ENCODE measurements around the gene GGA2. TPM values are rescaled to one million over a fixed set of nuclear protein-coding genes. Genes with fewer than 3 reads are reported as not detected.
"Not testable (repeated sequence)": the region's sequence is repeated elsewhere in the genome, so short reads cannot be mapped to it uniquely, and the experiment has no call there.

The GGA2 gene
- total RNA-seq, 4 donors from 2014 or later, result 36.5 to 50.5 (median 41.5) TPM

- WGBS, 2 donors (ENCODE audit: low coverage in 1 of 2), result 81 to 82% methylated on average over 4 to 7 of the region's 7 CpGs
- no peak overlapping the region for H3K27ac ChIP-seq
Measured at GRCh38 chr16:23514381-23515152, 4.3 kb upstream of the GGA2 start.

GRCh38 chr16:23512168-23512695 is 1.9 kb upstream of the GGA2 start:
- Histone ChIP-seq H3K27ac (no peak overlapping the region), H3K4me3 (no peak overlapping the region), H3K36me3 (peaks cover 0 to 12% of the 10 kb centered on the region in 2 donors), H3K4me1 (peaks cover 0 to 30% (median 8%) of the 10 kb centered on the region in 3 donors), H3K27me3 (no peaks in the 10 kb centered on the region), H3K9me3 (no peaks in the 10 kb centered on the region)
- TF ChIP-seq POLR2A (IDR thresholded peaks at IDR 0.05), result no peak
- TF ChIP-seq EP300 (IDR thresholded peaks at IDR 0.05), result no peak
- TF ChIP-seq, protein P1, sequence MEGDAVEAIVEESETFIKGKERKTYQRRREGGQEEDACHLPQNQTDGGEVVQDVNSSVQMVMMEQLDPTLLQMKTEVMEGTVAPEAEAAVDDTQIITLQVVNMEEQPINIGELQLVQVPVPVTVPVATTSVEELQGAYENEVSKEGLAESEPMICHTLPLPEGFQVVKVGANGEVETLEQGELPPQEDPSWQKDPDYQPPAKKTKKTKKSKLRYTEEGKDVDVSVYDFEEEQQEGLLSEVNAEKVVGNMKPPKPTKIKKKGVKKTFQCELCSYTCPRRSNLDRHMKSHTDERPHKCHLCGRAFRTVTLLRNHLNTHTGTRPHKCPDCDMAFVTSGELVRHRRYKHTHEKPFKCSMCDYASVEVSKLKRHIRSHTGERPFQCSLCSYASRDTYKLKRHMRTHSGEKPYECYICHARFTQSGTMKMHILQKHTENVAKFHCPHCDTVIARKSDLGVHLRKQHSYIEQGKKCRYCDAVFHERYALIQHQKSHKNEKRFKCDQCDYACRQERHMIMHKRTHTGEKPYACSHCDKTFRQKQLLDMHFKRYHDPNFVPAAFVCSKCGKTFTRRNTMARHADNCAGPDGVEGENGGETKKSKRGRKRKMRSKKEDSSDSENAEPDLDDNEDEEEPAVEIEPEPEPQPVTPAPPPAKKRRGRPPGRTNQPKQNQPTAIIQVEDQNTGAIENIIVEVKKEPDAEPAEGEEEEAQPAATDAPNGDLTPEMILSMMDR (IDR thresholded peaks at IDR 0.05), result no peak
- no peak for TF ChIP-seq POLR2AphosphoS5 (IDR thresholded peaks at IDR 0.05)
- ATAC-seq, result no peak
- WGBS, 2 donors (ENCODE audit: low coverage in 1 of 2), result 94 to 95% methylated on average over 2 to 3 of the region's 4 CpGs

More at GRCh38 chr16:23514381-23515152, 4.3 kb upstream of the GGA2 start:
- H3K4me3 ChIP-seq, result no peak overlapping the region
- H3K27me3 ChIP-seq, result no peaks in the 10 kb centered on the region
- H3K36me3 ChIP-seq, result peaks cover 0 to 18% of the 10 kb centered on the region in 2 donors
- H3K9me3 ChIP-seq, result no peaks in the 10 kb centered on the region
- no peak for TF ChIP-seq POLR2A (IDR thresholded peaks at IDR 0.05)
- TF ChIP-seq EP300 (IDR thresholded peaks at IDR 0.05), result no peak
- TF ChIP-seq, protein P1 (IDR thresholded peaks at IDR 0.05), result no peak
- TF ChIP-seq POLR2AphosphoS5 (IDR thresholded peaks at IDR 0.05), result no peak
- ATAC-seq, result no peak
- H3K4me1 ChIP-seq, result peaks cover 0 to 8% (median 0%) of the 10 kb centered on the region in 3 donors

DNA sequence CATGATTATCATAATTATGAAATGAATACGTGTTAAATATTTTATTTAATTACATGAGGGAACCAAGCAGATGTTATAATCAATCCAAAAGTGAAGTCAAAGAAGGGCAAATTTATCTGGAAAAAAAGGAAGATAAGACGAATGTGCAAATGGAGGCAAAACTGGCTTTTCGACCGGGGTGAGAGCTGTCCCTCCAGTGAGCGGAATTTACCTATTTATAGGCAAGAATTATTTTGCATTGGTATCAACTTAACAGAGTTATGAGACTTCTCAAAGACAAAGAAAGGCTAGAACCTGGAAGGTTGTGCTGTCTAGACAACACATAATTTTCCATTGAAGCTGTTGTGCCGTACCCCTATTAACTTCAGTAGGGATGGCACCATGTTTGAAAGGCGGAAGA is 1.4 kb upstream of the GGA2 start:
- Histone ChIP-seq H3K27ac (no peak overlapping the region), H3K4me3 (no peak overlapping the region), H3K9me3 (no peaks in the 10 kb centered on the region), H3K4me1 (peaks cover 0 to 35% (median 9%) of the 10 kb centered on the region in 3 donors), H3K36me3 (peaks cover 0 to 12% of the 10 kb centered on the region in 2 donors), H3K27me3 (no peaks in the 10 kb centered on the region)
- WGBS, 2 donors (ENCODE audit: low coverage in 1 of 2), result 93% methylated on average over 7 of the region's 7 CpGs
- no peak for TF ChIP-seq POLR2AphosphoS5 (IDR thresholded peaks at IDR 0.05)
- TF ChIP-seq, protein P1 (IDR thresholded peaks at IDR 0.05), result no peak
- TF ChIP-seq POLR2A (IDR thresholded peaks at IDR 0.05), result no peak
- no peak for TF ChIP-seq EP300 (IDR thresholded peaks at IDR 0.05)
- no peak for ATAC-seq

DNA sequence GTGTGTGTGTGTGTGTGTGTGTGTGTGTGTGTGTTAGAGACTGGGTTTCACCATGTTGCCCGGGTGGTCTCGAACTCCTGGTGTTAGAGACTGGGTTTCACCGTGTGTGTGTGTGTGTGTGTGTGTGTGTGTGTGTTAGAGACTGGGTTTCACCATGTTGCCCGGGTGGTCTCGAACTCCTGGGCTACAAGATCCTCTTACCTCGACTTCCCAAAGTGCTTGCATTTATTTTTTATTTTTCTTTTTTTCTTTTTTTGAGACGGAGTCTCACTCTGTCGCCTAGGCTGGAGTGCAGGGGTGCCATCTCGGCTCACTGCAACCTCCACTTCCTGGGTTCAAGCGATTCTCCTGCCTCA is 599 bp upstream of the GGA2 start:
- Histone ChIP-seq H3K36me3 (peaks cover 0 to 12% of the 10 kb centered on the region in 2 donors), H3K4me3 (peak overlapping the region; percentile 68 to 90), H3K27ac (peak overlapping the region in 3 of 4 donors; percentile 81 to 92 (median 89)), H3K4me1 (peaks cover 0 to 43% (median 9%) of the 10 kb centered on the region in 3 donors)
- H3K27me3 ChIP-seq, H3K9me3 ChIP-seq, ATAC-seq: not testable (repeated sequence)
- WGBS, 2 donors (ENCODE audit: low coverage in 1 of 2), result 74 to 80% methylated on average over 2 to 10 of the region's 10 CpGs

- H3K27ac ChIP-seq, result peak overlapping the region; percentile 45 to 92 (median 85)
- ATAC-seq, result peak; percentile 12
- H3K36me3 ChIP-seq, result peaks cover 0 to 7% of the 10 kb centered on the region in 2 donors
- H3K4me3 ChIP-seq, result peak overlapping the region; percentile 68 to 90
- H3K9me3 ChIP-seq, result no peaks in the 10 kb centered on the region
- peaks cover 0 to 54% (median 16%) of the 10 kb centered on the region in 3 donors for H3K4me1 ChIP-seq
- TF ChIP-seq, protein P1 (IDR thresholded peaks at IDR 0.05), result no peak
- TF ChIP-seq POLR2AphosphoS5 (IDR thresholded peaks at IDR 0.05) (no peak), EP300 (IDR thresholded peaks at IDR 0.05) (no peak), POLR2A (IDR thresholded peaks at IDR 0.05) (no peak)
- no peaks in the 10 kb centered on the region for H3K27me3 ChIP-seq
- WGBS, 2 donors (ENCODE audit: low coverage in 1 of 2), result 0% methylated on average over 7 to 14 of the region's 17 CpGs
Measured at GRCh38 chr16:23509782-23510163, 521 bp downstream of the GGA2 start.

Measured in gastroesophageal sphincter (tissue), 4 donors.